ENCODE results near the gene IP6K3. TPM values are rescaled to one million over a fixed set of nuclear protein-coding genes. Genes with fewer than 3 reads are reported as not detected.

IP6K3 gene
- total RNA-seq, 1 donor from 2014 or later: 3.0 TPM

DNA sequence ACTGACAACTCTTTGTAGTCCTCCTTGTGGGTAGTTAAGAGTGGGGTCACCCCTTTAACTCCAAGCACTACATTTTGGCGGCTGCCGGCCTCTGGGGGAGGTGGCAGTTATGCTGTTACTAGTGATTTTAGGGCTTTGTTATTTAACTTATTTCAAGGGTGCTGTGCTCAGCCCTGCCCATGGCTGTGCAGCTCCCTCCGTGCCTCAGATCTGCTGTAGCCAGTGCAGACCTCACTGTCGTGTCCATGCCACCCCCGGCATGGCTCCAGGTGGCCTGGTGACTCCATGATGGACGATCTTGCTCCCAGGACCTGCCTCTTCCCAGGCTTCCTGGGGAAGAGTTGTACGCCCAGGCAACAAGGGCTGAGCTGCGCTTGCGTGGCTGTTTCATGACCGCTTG lies 50.6 kb downstream of the IP6K3 start:
- no peak for DNase-seq (ENCODE audit: extremely low spot score, unreplicated experiment)
- H3K27me3 Mint-ChIP-seq (ENCODE audit: unreplicated experiment): no peaks in the 10 kb centered on the region
- peaks cover 14% of the 10 kb centered on the region for H3K36me3 Mint-ChIP-seq (ENCODE audit: unreplicated experiment)
- H3K9me3 Mint-ChIP-seq (ENCODE audit: unreplicated experiment): no peaks in the 10 kb centered on the region
- no peak for TF ChIP-seq CTCF (IDR thresholded peaks at IDR 0.05)
- no peak overlapping the region for H3K4me3 Mint-ChIP-seq (ENCODE audit: unreplicated experiment)
- peak overlapping the region; percentile 85 for H3K27ac Mint-ChIP-seq (ENCODE audit: unreplicated experiment)
- H3K4me1 Mint-ChIP-seq (ENCODE audit: unreplicated experiment): peaks cover 62% of the 10 kb centered on the region

DNA sequence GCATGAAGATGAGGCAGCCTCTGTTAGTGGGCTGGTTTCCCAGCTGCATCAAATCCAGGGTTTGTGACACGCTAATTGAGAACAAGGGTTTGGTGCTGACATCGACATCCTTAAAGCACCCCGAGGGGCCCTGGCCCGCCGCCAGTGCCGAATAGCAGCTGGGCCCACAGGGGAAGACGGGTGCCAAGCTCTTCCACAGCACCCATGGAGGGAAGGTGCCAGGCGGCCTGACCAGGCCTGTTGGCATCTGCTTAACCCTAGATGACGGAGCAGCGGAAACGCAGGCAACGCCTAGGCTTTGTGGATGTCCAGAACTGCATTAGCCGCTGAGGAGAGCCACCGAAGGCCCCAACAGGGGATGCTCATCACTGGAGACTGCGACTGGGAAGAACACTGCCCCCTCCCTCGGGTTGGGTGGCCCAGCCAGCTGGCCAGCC lies 51.2 kb downstream of the IP6K3 start:
- no peak for DNase-seq (ENCODE audit: extremely low spot score, unreplicated experiment)
- Mint-ChIP-seq H3K9me3 (ENCODE audit: unreplicated experiment) (no peaks in the 10 kb centered on the region), H3K4me3 (ENCODE audit: unreplicated experiment) (no peak overlapping the region), H3K36me3 (ENCODE audit: unreplicated experiment) (peaks cover 17% of the 10 kb centered on the region), H3K27me3 (ENCODE audit: unreplicated experiment) (no peaks in the 10 kb centered on the region), H3K27ac (ENCODE audit: unreplicated experiment) (no peak overlapping the region), H3K4me1 (ENCODE audit: unreplicated experiment) (peaks cover 62% of the 10 kb centered on the region)
- no peak for TF ChIP-seq CTCF (IDR thresholded peaks at IDR 0.05)

- peak overlapping the region; percentile 84 for H3K27ac Mint-ChIP-seq (ENCODE audit: unreplicated experiment)
- no peak for TF ChIP-seq CTCF (IDR thresholded peaks at IDR 0.05)
- no peaks in the 10 kb centered on the region for H3K9me3 Mint-ChIP-seq (ENCODE audit: unreplicated experiment)
- DNase-seq (ENCODE audit: extremely low spot score, unreplicated experiment): no peak
- peaks cover 62% of the 10 kb centered on the region for H3K4me1 Mint-ChIP-seq (ENCODE audit: unreplicated experiment)
- no peaks in the 10 kb centered on the region for H3K27me3 Mint-ChIP-seq (ENCODE audit: unreplicated experiment)
- peaks cover 17% of the 10 kb centered on the region for H3K36me3 Mint-ChIP-seq (ENCODE audit: unreplicated experiment)
- no peak overlapping the region for H3K4me3 Mint-ChIP-seq (ENCODE audit: unreplicated experiment)
These were observed 51.7 kb downstream of the IP6K3 start for GRCh38 chr6:33694977-33695376.

GRCh38 chr6:33694401-33694931 lies 52.2 kb downstream of the IP6K3 start:
- TF ChIP-seq CTCF (IDR thresholded peaks at IDR 0.05): no peak
- Mint-ChIP-seq H3K27me3 (ENCODE audit: unreplicated experiment) (no peaks in the 10 kb centered on the region), H3K9me3 (ENCODE audit: unreplicated experiment) (no peaks in the 10 kb centered on the region), H3K4me1 (ENCODE audit: unreplicated experiment) (peaks cover 62% of the 10 kb centered on the region), H3K4me3 (ENCODE audit: unreplicated experiment) (no peak overlapping the region), H3K27ac (ENCODE audit: unreplicated experiment) (peak overlapping the region; percentile 84), H3K36me3 (ENCODE audit: unreplicated experiment) (peaks cover 21% of the 10 kb centered on the region)
- no peak for DNase-seq (ENCODE audit: extremely low spot score, unreplicated experiment)

GRCh38 chr6:33693186-33694105 lies 53.3 kb downstream of the IP6K3 start:
- Mint-ChIP-seq H3K36me3 (ENCODE audit: unreplicated experiment) (peaks cover 29% of the 10 kb centered on the region), H3K4me1 (ENCODE audit: unreplicated experiment) (peaks cover 62% of the 10 kb centered on the region), H3K4me3 (ENCODE audit: unreplicated experiment) (no peak overlapping the region), H3K27me3 (ENCODE audit: unreplicated experiment) (no peaks in the 10 kb centered on the region), H3K27ac (ENCODE audit: unreplicated experiment) (peak overlapping the region; percentile 84), H3K9me3 (ENCODE audit: unreplicated experiment) (no peaks in the 10 kb centered on the region)
- TF ChIP-seq CTCF (IDR thresholded peaks at IDR 0.05): no peak
- DNase-seq (ENCODE audit: extremely low spot score, unreplicated experiment): no peak

Data from osteocyte (in vitro differentiated cells).